SK-N-SH (cell line): ENCODE data around the gene SHROOM3. TPM values are rescaled to one million over a fixed set of nuclear protein-coding genes. Genes with fewer than 3 reads are reported as not detected.
"Not testable (repeated sequence)": the region's sequence is repeated elsewhere in the genome, so short reads cannot be mapped to it uniquely, and the experiment has no call there.

Experiments
- CTCF ChIA-PET: fragments of 300-600, 350-600 bp; formaldehyde crosslinking; extraction: SDS; loops from one replicate; lab custom pipeline; 2021; lab: Yijun Ruan, JAX
- POLR2A ChIA-PET: fragments of 350-600 bp; sonication (Branson Sonifier 250); formaldehyde crosslinking; extraction: SDS; loops from one replicate; lab custom pipeline; 2020; ENCODE audit warnings: antibody characterized with exemption, inconsistent platforms; lab: Yijun Ruan, JAX
- DNase-seq: peaks from one replicate; pipeline ENCODE4 v3.0.0; 2012
- H2AFZ ChIP-seq: fragments of 200-600 bp; sonication (generic); 2 replicates; pipeline ENCODE4 v1.8.1; 2016; ENCODE audit warnings: antibody characterized with exemption, mild to moderate bottlenecking, low read depth
- H3F3A ChIP-seq: fragments of 200-600 bp; sonication (generic); replicated peaks from 2 replicates; pipeline ENCODE3; 2016; ENCODE audit warnings: antibody characterized with exemption, mild to moderate bottlenecking; ENCODE audit not compliant: insufficient read depth
- H3K27ac ChIP-seq, 2 experiments: fragments of 200-500 bp in 1 of 2; fragments of 200-600 bp in 1 of 2; sonication (Bioruptor generic) in 1 of 2; sonication (generic), shearing (Covaris generic) in 1 of 2; 2 replicates each; pipeline versions ENCODE4 v1.5.1 to v1.6.1; 2014 to 2016; ENCODE audit warnings: low read depth in 2 of 2, inconsistent platforms in 1 of 2, low read length in 1 of 2, mild to moderate bottlenecking in 1 of 2, mixed read lengths in 1 of 2
- H3K27me3 ChIP-seq: fragments of 200-600 bp; sonication (generic), shearing (Covaris generic); 2 replicates; pipeline ENCODE4 v1.6.1; 2016; ENCODE audit warnings: mixed run types; ENCODE audit not compliant: insufficient read depth
- H3K36me3 ChIP-seq, 2 experiments: fragments of 200-500 bp in 1 of 2; fragments of 200-600 bp in 1 of 2; sonication (Bioruptor generic) in 1 of 2; sonication (generic) in 1 of 2; replicated peaks in 1 of 2; 2 replicates each; pipeline versions ENCODE3 to v1.5.1; 2014 to 2016; ENCODE audit warnings: low read length in 1 of 2, mild to moderate bottlenecking in 1 of 2; ENCODE audit not compliant: insufficient read depth in 2 of 2, control insufficient read depth in 1 of 2
- H3K4me1 ChIP-seq, 2 experiments: fragments of 200-500 bp in 1 of 2; fragments of 200-600 bp in 1 of 2; sonication (Bioruptor generic) in 1 of 2; sonication (generic), shearing (Covaris generic) in 1 of 2; 2 replicates each; pipeline versions ENCODE4 v1.5.1 to v1.6.1; 2014 to 2016; ENCODE audit warnings: low read depth in 1 of 2, low read length in 1 of 2, mixed run types in 1 of 2; ENCODE audit not compliant: insufficient read depth in 2 of 2, control insufficient read depth in 1 of 2
- H3K4me2 ChIP-seq: fragments of 200-600 bp; sonication (generic), shearing (Covaris generic); 2 replicates; pipeline ENCODE4 v1.6.1; 2017; ENCODE audit warnings: mixed run types
- H3K4me3 ChIP-seq, 2 experiments: fragments of 200-500 bp in 1 of 2; fragments of 200-600 bp in 1 of 2; sonication (Bioruptor generic) in 1 of 2; sonication (generic), shearing (Covaris generic) in 1 of 2; 2 replicates each; pipeline versions ENCODE4 v1.5.1 to v1.8.1; 2014 to 2016; ENCODE audit warnings: low read depth in 2 of 2, inconsistent platforms in 1 of 2, low read length in 1 of 2, mild to moderate bottlenecking in 1 of 2, mixed read lengths in 1 of 2, moderate library complexity in 1 of 2
- H3K79me2 ChIP-seq: fragments of 200-600 bp; sonication (generic); 2 replicates; pipeline ENCODE4 v1.8.1; 2017; ENCODE audit warnings: mild to moderate bottlenecking; ENCODE audit not compliant: insufficient read depth
- H3K9ac ChIP-seq: fragments of 200-600 bp; sonication (generic); 2 replicates; pipeline ENCODE4 v1.6.1; 2017; ENCODE audit warnings: mixed run types
- H3K9me2 ChIP-seq: fragments of 200-600 bp; sonication (generic); 2 replicates; pipeline ENCODE4 v1.6.1; 2017; ENCODE audit warnings: mixed run types
- H3K9me3 ChIP-seq: fragments of 200-600 bp; sonication (generic); 2 replicates; pipeline ENCODE4 v1.6.1; 2017; ENCODE audit warnings: mixed run types, mild to moderate bottlenecking, moderate library complexity
- H4K20me1 ChIP-seq: fragments of 200-600 bp; sonication (generic); 2 replicates; pipeline ENCODE4 v1.6.1; 2017; ENCODE audit warnings: mild to moderate bottlenecking, mixed run types; ENCODE audit not compliant: insufficient read depth
- ELF1 ChIP-seq: IDR thresholded peaks from 2 replicates; pipeline ENCODE4 v1.4.0; 2012
- EZH2phosphoT487 ChIP-seq: fragments of 200-600 bp; sonication (generic); IDR thresholded peaks from 2 replicates; pipeline ENCODE4 v1.6.1; 2017; ENCODE audit warnings: low read depth, mixed run types, mild to moderate bottlenecking, antibody characterized with exemption, moderate library complexity, borderline replicate concordance
- FOSL2 ChIP-seq: IDR thresholded peaks from 2 replicates; pipeline ENCODE4 v1.4.0; 2012; ENCODE audit warnings: low read depth, mild to moderate bottlenecking, moderate library complexity, borderline replicate concordance
- FOXJ3 ChIP-seq: sonication (generic); formaldehyde crosslinking; IDR thresholded peaks from 2 replicates; pipeline ENCODE4 v1.5.1; 2020; ENCODE audit warnings: mild to moderate bottlenecking, missing genetic modification reagents
- FOXM1 ChIP-seq: IDR thresholded peaks from 2 replicates; pipeline ENCODE4 v1.4.0; 2012; ENCODE audit warnings: low read depth, mild to moderate bottlenecking
- GABPA ChIP-seq: IDR thresholded peaks from 2 replicates; pipeline ENCODE4 v1.4.0; 2012; ENCODE audit warnings: low read depth, mild to moderate bottlenecking
- JUND ChIP-seq: IDR thresholded peaks from 2 replicates; pipeline ENCODE4 v1.4.0; 2012
- MEF2A ChIP-seq: IDR thresholded peaks from 2 replicates; pipeline ENCODE4 v1.4.0; 2012; ENCODE audit warnings: low read depth, borderline replicate concordance
- NRF1 ChIP-seq: IDR thresholded peaks from 2 replicates; pipeline ENCODE4 v1.6.1; 2012; ENCODE audit warnings: low read depth, mild to moderate bottlenecking, low read length
- RAD21 ChIP-seq: IDR thresholded peaks from 2 replicates; pipeline ENCODE4 v1.6.1; 2012; ENCODE audit warnings: mild to moderate bottlenecking, low read length
- REST ChIP-seq: IDR thresholded peaks from 2 replicates; pipeline ENCODE4 v1.6.1; 2012; ENCODE audit warnings: mild to moderate bottlenecking, low read depth, low read length, moderate library complexity
- RFX5 ChIP-seq: IDR thresholded peaks from 2 replicates; pipeline ENCODE4 v1.6.1; 2012; ENCODE audit warnings: mild to moderate bottlenecking, improper control_type of control experiment, low read length
- SIN3A ChIP-seq: IDR thresholded peaks from 2 replicates; pipeline ENCODE4 v1.6.1; 2012; ENCODE audit warnings: low read depth, mild to moderate bottlenecking, low read length, moderate library complexity, borderline replicate concordance
- SMC3 ChIP-seq: IDR thresholded peaks from 2 replicates; pipeline ENCODE4 v1.6.1; 2012; ENCODE audit warnings: low read depth, low read length, improper control_type of control experiment
- TAF1 ChIP-seq: IDR thresholded peaks from 2 replicates; pipeline ENCODE4 v1.6.1; 2012; ENCODE audit warnings: low read depth, mild to moderate bottlenecking, low read length, moderate library complexity, borderline replicate concordance
- TCF12 ChIP-seq: IDR thresholded peaks from 2 replicates; pipeline ENCODE4 v1.4.0; 2012
- USF1 ChIP-seq: IDR thresholded peaks from 2 replicates; pipeline ENCODE4 v1.4.0; 2012; ENCODE audit warnings: low read depth, borderline replicate concordance
- YY1 ChIP-seq: IDR thresholded peaks from 2 replicates; pipeline ENCODE4 v1.4.0; 2012; ENCODE audit warnings: low read depth, mild to moderate bottlenecking
- ZBTB33 ChIP-seq: IDR thresholded peaks from 2 replicates; pipeline ENCODE4 v1.4.0; 2012; ENCODE audit warnings: low read depth, borderline replicate concordance
- WGBS: methylation state at CpG from one replicate; pipeline ENCODE4 v1.1.6; 2017; ENCODE audit warnings: low lambda C conversion rate; 5-methylcytosine and 5-hydroxymethylcytosine counted together
- polyA plus RNA-seq, 3 experiments: library from polyadenylated mRNA; depleted of rRNA; stranded (reverse); fragments of >200 nt; gene quantifications; 2 replicates each; pipeline ENCODE4 v1.2.3, GENCODE V29; 2012
- TF ChIP-seq, protein P1 (sequence below): IDR thresholded peaks from 2 replicates; pipeline ENCODE4 v1.4.0; 2012; ENCODE audit warnings: low read depth

SHROOM3 gene
- polyA plus RNA-seq, 1 of the 3 experiments (the other 2 are of a cell fraction), result 4.3 TPM

DNA sequence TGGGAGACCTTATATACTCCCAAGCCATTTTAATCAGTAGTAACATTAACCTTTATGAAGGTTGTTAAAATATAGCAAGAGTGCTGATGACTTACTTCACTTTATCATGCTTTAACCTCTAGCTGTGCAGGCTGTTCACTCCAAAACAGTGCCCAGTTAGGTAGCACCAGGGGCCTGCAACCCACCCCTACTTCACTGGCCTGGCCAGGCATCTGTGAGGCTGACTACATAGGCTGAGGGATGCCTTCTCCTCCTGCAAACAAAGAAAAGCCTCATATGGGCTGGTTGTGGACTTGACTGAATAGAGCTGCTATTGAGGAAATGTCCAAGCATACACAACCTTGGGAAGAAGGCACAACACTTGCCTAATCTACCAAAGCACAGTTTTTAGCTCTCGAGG lies 172.8 kb downstream of the SHROOM3 start:
- Histone ChIP-seq H3K9ac (no peak overlapping the region), H3K4me2 (peak overlapping the region; percentile 22; the same call in 1 of the 2 replicates), H3K36me3 (no peaks in the 10 kb centered on the region), H4K20me1 (no peaks in the 10 kb centered on the region), H3K9me3 (no peaks in the 10 kb centered on the region), H3K79me2 (no peaks in the 10 kb centered on the region), H3K27me3 (no peaks in the 10 kb centered on the region), H2AFZ (no peak overlapping the region), H3F3A (peaks cover 9% of the 10 kb centered on the region), H3K9me2 (no peaks in the 10 kb centered on the region), H3K27ac (peak overlapping the region; percentile 58 to 84; a peak in 3 of 4 replicates), H3K4me1 (peaks cover 5 to 17% of the 10 kb centered on the region in 2 experiments; a peak in 3 of 4 replicates), H3K4me3 (no peak overlapping the region)
- no peak for DNase-seq
- POLR2A ChIA-PET, result no interaction called here
- CTCF ChIA-PET, result interaction anchor here (1.1 kb wide), 1 partner anchor 11 kb away, joined by 4 read pairs; no protein-coding TSS in a partner anchor
- TF ChIP-seq SMC3, result no peak
- TF ChIP-seq NRF1, result no peak
- no peak for TF ChIP-seq RAD21
- TF ChIP-seq FOXM1, result no peak
- TF ChIP-seq TAF1, result no peak
- no peak for TF ChIP-seq USF1
- TF ChIP-seq TCF12, result no peak
- no peak for TF ChIP-seq FOXJ3 (CRISPR knock-in tag)
- TF ChIP-seq ZBTB33, result no peak
- TF ChIP-seq FOSL2, result no peak
- TF ChIP-seq, protein P1, sequence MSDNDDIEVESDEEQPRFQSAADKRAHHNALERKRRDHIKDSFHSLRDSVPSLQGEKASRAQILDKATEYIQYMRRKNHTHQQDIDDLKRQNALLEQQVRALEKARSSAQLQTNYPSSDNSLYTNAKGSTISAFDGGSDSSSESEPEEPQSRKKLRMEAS, result no peak
- TF ChIP-seq YY1, result no peak
- no peak for TF ChIP-seq REST
- TF ChIP-seq EZH2phosphoT487, result no peak
- no peak for TF ChIP-seq ELF1
- no peak for TF ChIP-seq SIN3A
- no peak for TF ChIP-seq GABPA
- no peak for TF ChIP-seq RFX5
- TF ChIP-seq JUND, result no peak
- no peak for TF ChIP-seq MEF2A
- WGBS, result 93% methylated on average over 1 of the region's 1 CpG

DNA sequence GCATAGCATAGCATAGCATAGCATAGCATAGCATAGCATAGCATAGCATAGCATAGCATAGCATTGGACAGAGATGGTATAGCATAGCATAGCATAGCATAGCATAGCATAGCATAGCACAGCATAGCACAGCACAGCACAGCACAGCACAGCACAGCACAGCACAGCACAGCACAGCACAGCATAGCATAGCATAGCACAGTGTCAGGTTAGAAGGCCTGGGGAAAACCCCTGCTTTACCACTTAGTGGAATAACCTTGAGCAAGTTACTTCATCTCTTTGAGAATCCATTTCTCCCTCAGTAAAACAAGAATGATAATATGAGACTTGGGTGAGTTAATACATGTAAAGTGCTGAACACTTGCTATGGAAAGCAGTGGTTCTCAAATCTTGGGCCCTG lies 173.5 kb downstream of the SHROOM3 start:
- DNase-seq, H3K9me2 ChIP-seq, POLR2A ChIA-PET, H3K79me2 ChIP-seq, H3F3A ChIP-seq, H3K36me3 ChIP-seq, H3K9me3 ChIP-seq, H3K9ac ChIP-seq, H3K4me3 ChIP-seq, H3K4me2 ChIP-seq, H4K20me1 ChIP-seq, H3K27me3 ChIP-seq, H2AFZ ChIP-seq: not testable (repeated sequence)
- Histone ChIP-seq H3K27ac (peak overlapping the region in 1 of 2 experiments; percentile 84; a peak in 1 of 4 replicates), H3K4me1 (peaks cover 5 to 17% of the 10 kb centered on the region in 2 experiments; a peak in 3 of 4 replicates)
- CTCF ChIA-PET, result interaction anchor here (1.1 kb wide), 1 partner anchor 10 kb away, joined by 4 read pairs; no protein-coding TSS in a partner anchor
